Naive thymus-derived CD4-positive, alpha-beta T cell (primary cell): ENCODE measurements around the gene TYRO3. TPM values are rescaled to one million over a fixed set of nuclear protein-coding genes. Genes with fewer than 3 reads are reported as not detected.
A peak's percentile ranks its signal among the peaks of the same experiment; 100 is the strongest.

Experiments used
- ATAC-seq: fragments of 150-1000 bp; cut with Tn5 transposase; 2 replicates; pipeline ENCODE4 v1.10.0; 2021; ENCODE audit warnings: mild to moderate bottlenecking, moderate library complexity
- CTCF ChIA-PET: fragments of 350-600 bp; sonication (Branson Sonifier 250); formaldehyde crosslinking; loops from one replicate; lab custom pipeline; 2021; ENCODE audit warnings: antibody characterized with exemption; lab: Charles Lee
- POLR2A ChIA-PET: fragments of 350-600 bp; sonication (Branson Sonifier 250); formaldehyde crosslinking; loops from one replicate; lab custom pipeline; 2021; ENCODE audit warnings: antibody characterized with exemption, inconsistent platforms; lab: Charles Lee
- DNase-seq, 9 donors: peaks; one replicate each; pipeline versions ENCODE4 v3.0.0 to v3.0.0-alpha.2; 2020 to 2022; ENCODE audit warnings: mixed read lengths in 1 of 9
- H3K27ac ChIP-seq: one replicate; pipeline ENCODE4 v1.7.0; 2013; ENCODE audit warnings: mild to moderate bottlenecking, low read depth, low read length, moderate library complexity
- H3K27me3 ChIP-seq, 2 donors: one replicate each; pipeline ENCODE4 v1.7.0; 2013; ENCODE audit warnings: low read length in 2 of 2, mild to moderate bottlenecking in 2 of 2, moderate library complexity in 2 of 2; ENCODE audit not compliant: control insufficient read depth in 2 of 2, insufficient read depth in 2 of 2
- H3K36me3 ChIP-seq, 3 experiments: 1 replicate in 2 of 3; 2 replicates in 1 of 3; pipeline ENCODE4 v1.7.0; 2013; ENCODE audit warnings: low read length in 3 of 3, mild to moderate bottlenecking in 3 of 3, moderate library complexity in 1 of 3; ENCODE audit not compliant: insufficient read depth in 3 of 3, control insufficient read depth in 2 of 3
- H3K4me1 ChIP-seq, 2 donors: one replicate each; pipeline ENCODE4 v1.7.0; 2013; ENCODE audit warnings: low read length in 2 of 2, mild to moderate bottlenecking in 2 of 2, moderate library complexity in 1 of 2; ENCODE audit not compliant: control insufficient read depth in 2 of 2, insufficient read depth in 2 of 2
- H3K4me3 ChIP-seq: 2 replicates; pipeline ENCODE4 v1.7.0; 2013; ENCODE audit warnings: mild to moderate bottlenecking, low read length
- H3K9me3 ChIP-seq, 3 experiments: 1 replicate in 2 of 3; 2 replicates in 1 of 3; pipeline ENCODE4 v1.7.0; 2013; ENCODE audit warnings: low read length in 3 of 3; ENCODE audit not compliant: control insufficient read depth in 2 of 3
- H3K27ac Mint-ChIP-seq, 9 donors: one replicate each; pipeline ENCODE4 v1.8.0; 2020 to 2022; ENCODE audit warnings: mixed read lengths in 9 of 9, mild to moderate bottlenecking in 8 of 9, moderate library complexity in 5 of 9, inconsistent platforms in 2 of 9
- H3K27me3 Mint-ChIP-seq, 5 donors: one replicate each; pipeline ENCODE4 v1.8.0; 2021 to 2022; ENCODE audit warnings: mixed read lengths in 5 of 5, mild to moderate bottlenecking in 1 of 5
- H3K36me3 Mint-ChIP-seq, 5 donors: one replicate each; pipeline ENCODE4 v1.8.0; 2020 to 2022; ENCODE audit warnings: mixed read lengths in 5 of 5, mild to moderate bottlenecking in 3 of 5, inconsistent platforms in 1 of 5
- H3K4me1 Mint-ChIP-seq, 7 donors: one replicate each; pipeline ENCODE4 v1.8.0; 2020 to 2022; ENCODE audit warnings: mixed read lengths in 7 of 7, mild to moderate bottlenecking in 3 of 7, inconsistent platforms in 1 of 7
- H3K4me3 Mint-ChIP-seq, 10 donors: one replicate each; pipeline ENCODE4 v1.8.0; 2020 to 2022; ENCODE audit warnings: mild to moderate bottlenecking in 10 of 10, mixed read lengths in 10 of 10, moderate library complexity in 6 of 10, inconsistent platforms in 2 of 10
- H3K9me3 Mint-ChIP-seq, 11 donors: one replicate each; pipeline ENCODE4 v1.8.0; 2020 to 2022; ENCODE audit warnings: mixed read lengths in 11 of 11, mild to moderate bottlenecking in 4 of 11, inconsistent platforms in 1 of 11, moderate library complexity in 1 of 11
- intact Hi-C, 2 donors: fragments of 100-400 bp; cut with micrococcal nuclease; formaldehyde crosslinking; loops; one replicate each; pipeline ENCODE4 v1.15.1; 2023
- polyA plus RNA-seq, 2 donors: library from polyadenylated mRNA; unstranded; fragments of 300-500 nt; fragmentation: Illumina TruSeq; gene quantifications; one replicate each; pipeline ENCODE4 v1.2.3, GENCODE V29; 2021
- total RNA-seq, 6 experiments: library from RNA in 5 of 6; stranded (reverse) in 5 of 6; gene quantifications; 1 replicate in 5 of 6; 2 replicates in 1 of 6; pipeline ENCODE4 v1.2.3 and lab custom pipeline; 2021 to 2026

The TYRO3 gene
- total and polyA plus RNA-seq, 7 experiments from 2014 or later: 0.24 to 1.4 (median 0.33) TPM; not detected in 3

GRCh38 chr15:41546851-41547786 lies 11.9 kb upstream of the TYRO3 start:
- Mint-ChIP-seq H3K27ac (no peak overlapping the region), H3K9me3 (no peaks in the 10 kb centered on the region), H3K4me3 (no peak overlapping the region), H3K4me1 (peaks cover 0 to 24% (median 19%) of the 10 kb centered on the region in 7 donors), H3K36me3 (no peaks in the 10 kb centered on the region), H3K27me3 (peaks cover 0 to 6% (median 0%) of the 10 kb centered on the region in 5 donors)
- Histone ChIP-seq H3K27ac (no peak overlapping the region), H3K36me3 (no peaks in the 10 kb centered on the region), H3K9me3 (no peaks in the 10 kb centered on the region), H3K4me3 (no peak overlapping the region), H3K27me3 (no peaks in the 10 kb centered on the region), H3K4me1 (peaks cover 0 to 6% of the 10 kb centered on the region in 2 donors)
- CTCF ChIA-PET: no interaction called here
- intact Hi-C loops: no loop called here
- POLR2A ChIA-PET: no interaction called here
- no peak for ATAC-seq
- no peak for DNase-seq

- Mint-ChIP-seq H3K4me3 (no peak overlapping the region), H3K4me1 (peaks cover 0 to 7% (median 5%) of the 10 kb centered on the region in 7 donors), H3K9me3 (no peaks in the 10 kb centered on the region), H3K27ac (no peak overlapping the region), H3K36me3 (no peaks in the 10 kb centered on the region), H3K27me3 (peaks cover 0 to 9% (median 5%) of the 10 kb centered on the region in 5 donors)
- H3K4me1 ChIP-seq: no peaks in the 10 kb centered on the region
- H3K27ac ChIP-seq: no peak overlapping the region
- ChIA-PET CTCF (no interaction called here), POLR2A (no interaction called here)
- intact Hi-C loops: loop anchor here in 1 of 2 donors (10.0 kb wide), 1 partner anchor 55 kb away; the partner anchor contains the start of gene ITPKA
- H3K9me3 ChIP-seq: no peaks in the 10 kb centered on the region
- ATAC-seq (no peak), DNase-seq (no peak)
- H3K4me3 ChIP-seq: no peak overlapping the region
- H3K27me3 ChIP-seq: no peaks in the 10 kb centered on the region
- no peaks in the 10 kb centered on the region for H3K36me3 ChIP-seq
These were observed 8.8 kb upstream of the TYRO3 start for GRCh38 chr15:41550066-41550775.

- H3K27ac Mint-ChIP-seq: no peak overlapping the region
- CTCF ChIA-PET: no interaction called here
These were observed 5.3 kb upstream of the TYRO3 start for GRCh38 chr15:41553731-41554130.

GRCh38 chr15:41554343-41554742 lies 4.7 kb upstream of the TYRO3 start:
- no peak for DNase-seq
- Mint-ChIP-seq H3K4me3 (no peak overlapping the region), H3K27ac (peak overlapping the region in 1 of 9 donors; percentile 25), H3K9me3 (no peaks in the 10 kb centered on the region), H3K36me3 (peaks cover 0 to 1% (median 0%) of the 10 kb centered on the region in 5 donors), H3K4me1 (peaks cover 7 to 19% (median 17%) of the 10 kb centered on the region in 7 donors), H3K27me3 (peaks cover 0 to 29% (median 13%) of the 10 kb centered on the region in 5 donors)
- H3K4me1 ChIP-seq: peaks cover 11 to 14% of the 10 kb centered on the region in 2 donors
- no peak for ATAC-seq
- CTCF ChIA-PET: no interaction called here
- no peaks in the 10 kb centered on the region for H3K9me3 ChIP-seq
- H3K27me3 ChIP-seq: no peaks in the 10 kb centered on the region
- POLR2A ChIA-PET: no interaction called here
- intact Hi-C loops: loop anchor here in 1 of 2 donors (10.0 kb wide), 1 partner anchor 60 kb away; the partner anchor contains the start of gene ITPKA
- no peak overlapping the region for H3K4me3 ChIP-seq
- no peaks in the 10 kb centered on the region for H3K36me3 ChIP-seq
- no peak overlapping the region for H3K27ac ChIP-seq

More at GRCh38 chr15:41553731-41554130, 5.3 kb upstream of the TYRO3 start:
- intact Hi-C loops: loop anchor here in 1 of 2 donors (10.0 kb wide), 1 partner anchor 59 kb away; the partner anchor contains the start of gene ITPKA
- POLR2A ChIA-PET: no interaction called here
- Histone ChIP-seq H3K9me3 (no peaks in the 10 kb centered on the region), H3K27ac (no peak overlapping the region), H3K4me3 (no peak overlapping the region), H3K36me3 (no peaks in the 10 kb centered on the region), H3K4me1 (peaks cover 11 to 14% of the 10 kb centered on the region in 2 donors), H3K27me3 (no peaks in the 10 kb centered on the region)
- DNase-seq (no peak), ATAC-seq (no peak)
- peaks cover 0 to 29% (median 13%) of the 10 kb centered on the region in 5 donors for H3K27me3 Mint-ChIP-seq
- H3K4me1 Mint-ChIP-seq: peaks cover 7 to 19% (median 17%) of the 10 kb centered on the region in 7 donors
- no peaks in the 10 kb centered on the region for H3K9me3 Mint-ChIP-seq
- no peak overlapping the region for H3K4me3 Mint-ChIP-seq
- peaks cover 0 to 1% (median 0%) of the 10 kb centered on the region in 5 donors for H3K36me3 Mint-ChIP-seq

- Histone ChIP-seq H3K4me1 (peaks cover 15 to 19% of the 10 kb centered on the region in 2 donors), H3K27ac (no peak overlapping the region), H3K9me3 (no peaks in the 10 kb centered on the region), H3K27me3 (peaks cover 3 to 4% of the 10 kb centered on the region in 2 donors), H3K36me3 (no peaks in the 10 kb centered on the region), H3K4me3 (no peak overlapping the region)
- H3K36me3 Mint-ChIP-seq: peaks cover 0 to 1% (median 0%) of the 10 kb centered on the region in 5 donors
- intact Hi-C loops: loop anchor here (5.0 to 10.0 kb wide), 4 partner anchors 47 to 502 kb away; partner anchors contain the start of genes ITPKA (in 1 of the 2), NUSAP1 (in 1 of the 2) and OIP5 (in 1 of the 2)
- peaks cover 11 to 23% (median 20%) of the 10 kb centered on the region in 7 donors for H3K4me1 Mint-ChIP-seq
- CTCF ChIA-PET: no interaction called here
- H3K27me3 Mint-ChIP-seq: peaks cover 0 to 33% (median 13%) of the 10 kb centered on the region in 5 donors
- POLR2A ChIA-PET: interaction anchor here (0.7 kb wide), 1 partner anchor 30 kb away, joined by 4 read pairs; no protein-coding TSS in a partner anchor
- no peak for ATAC-seq
- peak overlapping the region in 1 of 9 donors; percentile 12 for H3K27ac Mint-ChIP-seq
- H3K4me3 Mint-ChIP-seq: no peak overlapping the region
- H3K9me3 Mint-ChIP-seq: no peaks in the 10 kb centered on the region
- no peak for DNase-seq
These were observed 4.1 kb upstream of the TYRO3 start for GRCh38 chr15:41554915-41555314.

GRCh38 chr15:41556677-41557076 lies 2.3 kb upstream of the TYRO3 start:
- Mint-ChIP-seq H3K27me3 (peaks cover 0 to 43% (median 19%) of the 10 kb centered on the region in 5 donors), H3K4me1 (peaks cover 14 to 24% (median 20%) of the 10 kb centered on the region in 7 donors), H3K27ac (peak overlapping the region in 1 of 9 donors; percentile 59), H3K9me3 (no peaks in the 10 kb centered on the region), H3K36me3 (peaks cover 0 to 1% (median 0%) of the 10 kb centered on the region in 5 donors), H3K4me3 (no peak overlapping the region)
- H3K27ac ChIP-seq: no peak overlapping the region
- H3K4me1 ChIP-seq: peaks cover 15 to 19% of the 10 kb centered on the region in 2 donors
- no peaks in the 10 kb centered on the region for H3K36me3 ChIP-seq
- no peaks in the 10 kb centered on the region for H3K9me3 ChIP-seq
- ATAC-seq (no peak), DNase-seq (no peak)
- intact Hi-C loops: loop anchor here (1.0 to 10.0 kb wide), 10 partner anchors 46 to 501 kb away; partner anchors contain the start of genes ITPKA (in 1 of the 2), MGA (in 1 of the 2), NUSAP1 (in 1 of the 2) and OIP5 (in 1 of the 2)
- no peak overlapping the region for H3K4me3 ChIP-seq
- peaks cover 3 to 6% of the 10 kb centered on the region in 2 donors for H3K27me3 ChIP-seq
- POLR2A ChIA-PET: no interaction called here
- CTCF ChIA-PET: no interaction called here
